Kidney epithelial cell (primary cell): ENCODE results near the gene PRIMPOL. TPM values are rescaled to one million over a fixed set of nuclear protein-coding genes. Genes with fewer than 3 reads are reported as not detected.

Experiments
- DNase-seq: peaks from one replicate; pipeline ENCODE4 v3.0.0-alpha.2; 2010; ENCODE audit warnings: low read depth
- H3K27me3 ChIP-seq: 2 replicates; pipeline ENCODE4 v1.6.0; 2011; ENCODE audit warnings: low read length; ENCODE audit not compliant: control insufficient read depth, insufficient read depth
- H3K36me3 ChIP-seq: 2 replicates; pipeline ENCODE4 v1.5.1; 2011; ENCODE audit warnings: low read length; ENCODE audit not compliant: control insufficient read depth, insufficient read depth
- H3K4me3 ChIP-seq: 2 replicates; pipeline ENCODE4 v1.5.1; 2011; ENCODE audit warnings: low read depth, mild to moderate bottlenecking, control low read depth, low read length
- total RNA-seq: library from RNA; depleted of rRNA; stranded (reverse); fragments of >200 nt; gene quantifications from 2 replicates; pipeline ENCODE4 v1.2.3, GENCODE V29; 2015
- TF ChIP-seq, protein P1 (sequence below): IDR thresholded peaks from 2 replicates; pipeline ENCODE4 v1.5.1; 2011; ENCODE audit warnings: mild to moderate bottlenecking, moderate library complexity, low read length, control low read depth, inconsistent platforms; ENCODE audit not compliant: insufficient read depth, poor library complexity, severe bottlenecking

The PRIMPOL gene
- total RNA-seq, 1 donor from 2014 or later: 12.3 TPM

DNA sequence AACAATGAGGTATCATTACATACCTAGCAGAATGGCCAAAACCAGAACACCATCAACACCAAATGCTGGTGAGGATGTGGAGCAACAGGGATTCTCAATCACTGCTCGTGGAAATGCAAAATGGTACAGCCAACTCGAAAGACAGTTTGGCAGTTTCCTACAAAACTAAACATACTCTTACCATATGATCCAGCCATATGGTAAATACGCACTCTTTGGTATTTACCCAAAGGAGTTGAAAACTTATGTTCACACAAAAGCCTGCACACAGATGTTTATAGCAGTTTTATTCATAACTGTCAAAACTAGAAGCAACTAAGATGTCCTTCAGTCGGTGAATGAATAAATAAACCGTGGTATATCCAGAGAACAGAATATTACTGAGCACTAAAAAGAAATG lies 8.1 kb upstream of the PRIMPOL start:
- Histone ChIP-seq H3K27me3 (no peaks in the 10 kb centered on the region), H3K36me3 (no peaks in the 10 kb centered on the region), H3K4me3 (no peak overlapping the region)
- no peak for DNase-seq
- TF ChIP-seq, protein P1, sequence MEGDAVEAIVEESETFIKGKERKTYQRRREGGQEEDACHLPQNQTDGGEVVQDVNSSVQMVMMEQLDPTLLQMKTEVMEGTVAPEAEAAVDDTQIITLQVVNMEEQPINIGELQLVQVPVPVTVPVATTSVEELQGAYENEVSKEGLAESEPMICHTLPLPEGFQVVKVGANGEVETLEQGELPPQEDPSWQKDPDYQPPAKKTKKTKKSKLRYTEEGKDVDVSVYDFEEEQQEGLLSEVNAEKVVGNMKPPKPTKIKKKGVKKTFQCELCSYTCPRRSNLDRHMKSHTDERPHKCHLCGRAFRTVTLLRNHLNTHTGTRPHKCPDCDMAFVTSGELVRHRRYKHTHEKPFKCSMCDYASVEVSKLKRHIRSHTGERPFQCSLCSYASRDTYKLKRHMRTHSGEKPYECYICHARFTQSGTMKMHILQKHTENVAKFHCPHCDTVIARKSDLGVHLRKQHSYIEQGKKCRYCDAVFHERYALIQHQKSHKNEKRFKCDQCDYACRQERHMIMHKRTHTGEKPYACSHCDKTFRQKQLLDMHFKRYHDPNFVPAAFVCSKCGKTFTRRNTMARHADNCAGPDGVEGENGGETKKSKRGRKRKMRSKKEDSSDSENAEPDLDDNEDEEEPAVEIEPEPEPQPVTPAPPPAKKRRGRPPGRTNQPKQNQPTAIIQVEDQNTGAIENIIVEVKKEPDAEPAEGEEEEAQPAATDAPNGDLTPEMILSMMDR: no peak

DNA sequence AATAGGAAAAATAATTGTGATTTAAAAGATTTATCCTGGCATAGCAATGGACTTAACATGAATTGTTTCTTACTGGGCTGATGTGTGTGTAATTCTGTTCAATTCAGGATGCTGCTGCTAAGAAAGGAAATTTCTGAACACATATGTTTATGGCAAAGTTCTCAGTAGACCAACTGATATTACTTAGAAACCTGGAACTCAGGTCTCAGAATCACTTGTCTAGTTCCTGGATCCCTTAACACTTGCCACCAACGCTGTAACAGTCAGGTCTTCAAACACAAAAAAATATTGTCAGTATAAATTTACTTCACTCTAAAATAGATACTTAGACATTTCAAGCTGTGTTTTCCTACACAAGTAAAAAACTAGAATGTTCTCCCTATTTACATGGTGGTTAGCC lies 5.8 kb upstream of the PRIMPOL start:
- no peak for DNase-seq
- no peaks in the 10 kb centered on the region for H3K27me3 ChIP-seq
- TF ChIP-seq, protein P1: no peak
- no peaks in the 10 kb centered on the region for H3K36me3 ChIP-seq
- H3K4me3 ChIP-seq: no peak overlapping the region

DNA sequence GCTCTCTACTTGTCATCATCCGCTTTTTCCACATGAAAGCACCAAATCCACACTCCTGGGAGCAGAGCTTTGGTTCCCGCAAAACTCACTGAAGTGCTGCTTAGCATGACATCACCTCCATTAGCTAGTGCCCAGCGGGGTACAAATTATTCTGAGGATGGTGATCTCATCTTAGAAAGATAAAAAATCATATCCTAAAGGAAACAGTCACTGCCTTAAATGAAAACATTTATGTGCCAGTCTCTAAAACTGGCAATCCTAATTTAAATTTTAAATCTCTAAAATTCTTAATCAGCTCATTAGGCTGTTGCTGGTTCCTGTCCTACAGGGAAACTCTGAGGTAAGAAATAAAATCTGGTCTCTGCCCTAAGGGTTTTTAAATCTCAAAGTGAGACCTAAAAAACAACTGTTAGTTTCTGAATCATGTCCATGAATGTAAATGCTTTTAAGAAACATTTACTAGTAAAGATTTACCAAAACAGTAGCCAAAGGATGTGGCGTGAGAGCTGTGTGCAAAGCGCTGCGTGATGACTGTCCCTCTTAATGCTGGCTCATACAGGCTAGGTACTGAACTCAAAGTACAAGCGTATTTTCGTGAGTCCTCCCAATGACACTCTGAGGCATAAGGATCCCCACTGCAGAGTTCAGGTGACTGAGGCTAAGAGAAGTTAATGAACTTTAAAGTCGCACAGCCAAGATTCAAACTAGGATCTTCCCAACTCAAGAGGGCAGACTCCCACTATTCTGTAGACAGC lies 4.8 kb upstream of the PRIMPOL start:
- no peak for DNase-seq
- no peaks in the 10 kb centered on the region for H3K36me3 ChIP-seq
- TF ChIP-seq, protein P1: no peak
- no peaks in the 10 kb centered on the region for H3K27me3 ChIP-seq
- no peak overlapping the region for H3K4me3 ChIP-seq

DNA sequence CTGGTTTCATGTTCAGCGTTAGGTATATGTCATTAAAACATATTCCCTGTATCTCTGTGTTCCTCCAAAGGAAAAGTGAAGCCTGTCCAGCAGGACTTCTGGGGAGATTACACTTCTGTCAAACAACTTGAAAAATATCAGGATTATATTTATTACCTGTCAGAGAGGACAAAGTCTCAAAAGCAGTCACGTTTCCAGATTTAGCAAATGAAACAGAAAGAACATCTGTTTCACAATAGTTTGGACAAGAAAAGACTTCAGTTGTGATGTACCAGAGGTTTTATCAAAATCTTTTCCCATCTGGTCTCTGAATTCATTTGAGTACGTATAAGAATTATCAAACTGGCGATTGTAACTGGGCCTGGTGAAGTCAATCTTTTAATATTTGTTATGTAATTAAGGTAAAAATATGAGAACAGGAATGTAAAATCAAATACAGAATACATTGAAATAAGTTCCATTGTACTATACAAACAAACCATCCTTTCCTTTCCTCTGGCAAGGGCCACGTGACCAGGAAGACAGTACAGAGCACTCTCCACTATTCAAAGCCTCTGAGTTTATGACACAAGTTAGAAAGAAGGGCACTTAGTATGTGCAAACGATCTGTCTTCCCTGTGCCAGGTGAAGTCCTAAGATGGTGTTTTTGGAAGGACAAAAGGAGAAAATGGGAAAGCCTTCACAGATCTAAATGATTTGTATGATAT lies 3.5 kb upstream of the PRIMPOL start:
- no peak overlapping the region for H3K4me3 ChIP-seq
- no peaks in the 10 kb centered on the region for H3K36me3 ChIP-seq
- H3K27me3 ChIP-seq: no peaks in the 10 kb centered on the region
- DNase-seq: no peak
- TF ChIP-seq, protein P1: no peak

DNA sequence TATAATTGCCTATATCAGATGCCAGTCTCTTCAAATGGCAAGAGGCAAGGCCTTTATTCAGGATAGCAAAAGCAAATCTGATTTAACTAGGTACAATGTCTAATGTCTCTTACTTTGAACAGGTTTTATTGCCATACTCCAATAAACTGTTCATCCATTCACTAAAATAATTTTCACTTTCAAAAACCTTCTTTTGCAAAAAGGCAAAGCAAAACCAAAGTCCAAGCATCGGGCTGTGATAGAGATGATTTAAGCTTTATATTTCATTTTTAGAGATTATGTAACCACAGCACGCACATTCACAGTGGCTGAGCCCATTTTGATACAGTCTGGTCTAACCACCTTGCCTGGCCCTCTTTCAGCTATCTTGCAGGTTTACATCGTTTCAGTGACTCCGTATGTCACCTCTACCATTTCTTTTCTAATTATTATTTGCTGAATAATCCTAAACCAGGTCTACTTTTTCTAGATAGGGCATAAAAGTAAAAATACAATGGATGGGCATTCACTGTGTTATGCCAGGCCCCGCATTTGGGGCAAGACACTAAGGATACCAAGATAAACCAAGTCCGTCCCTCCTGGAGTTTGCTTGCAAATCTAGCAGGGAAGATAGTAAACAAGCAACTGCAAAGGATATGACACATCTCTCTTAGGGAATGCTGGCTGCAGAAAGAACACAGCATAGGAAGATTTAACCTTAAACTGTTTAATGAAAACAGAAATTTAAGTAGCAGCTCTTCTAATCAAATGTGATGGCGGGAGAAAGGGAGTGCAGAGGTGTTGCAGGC lies 2.1 kb upstream of the PRIMPOL start:
- Histone ChIP-seq H3K27me3 (no peaks in the 10 kb centered on the region), H3K4me3 (peak overlapping the region; percentile 93), H3K36me3 (no peaks in the 10 kb centered on the region)
- no peak for DNase-seq
- TF ChIP-seq, protein P1: no peak
